SK-N-SH (cell line): ENCODE measurements around the gene SLC15A2. TPM values are rescaled to one million over a fixed set of nuclear protein-coding genes. Genes with fewer than 3 reads are reported as not detected.

Source experiments
- CTCF ChIA-PET: fragments of 300-600, 350-600 bp; formaldehyde crosslinking; extraction: SDS; loops from one replicate; lab custom pipeline; 2021; lab: Yijun Ruan, JAX
- POLR2A ChIA-PET: fragments of 350-600 bp; sonication (Branson Sonifier 250); formaldehyde crosslinking; extraction: SDS; loops from one replicate; lab custom pipeline; 2020; ENCODE audit warnings: antibody characterized with exemption, inconsistent platforms; lab: Yijun Ruan, JAX
- DNase-seq: peaks from one replicate; pipeline ENCODE4 v3.0.0; 2012
- H2AFZ ChIP-seq: fragments of 200-600 bp; sonication (generic); 2 replicates; pipeline ENCODE4 v1.8.1; 2016; ENCODE audit warnings: antibody characterized with exemption, mild to moderate bottlenecking, low read depth
- H3F3A ChIP-seq: fragments of 200-600 bp; sonication (generic); replicated peaks from 2 replicates; pipeline ENCODE3; 2016; ENCODE audit warnings: antibody characterized with exemption, mild to moderate bottlenecking; ENCODE audit not compliant: insufficient read depth
- H3K27ac ChIP-seq, 2 experiments: fragments of 200-500 bp in 1 of 2; fragments of 200-600 bp in 1 of 2; sonication (Bioruptor generic) in 1 of 2; sonication (generic), shearing (Covaris generic) in 1 of 2; 2 replicates each; pipeline versions ENCODE4 v1.5.1 to v1.6.1; 2014 to 2016; ENCODE audit warnings: low read depth in 2 of 2, inconsistent platforms in 1 of 2, low read length in 1 of 2, mild to moderate bottlenecking in 1 of 2, mixed read lengths in 1 of 2
- H3K27me3 ChIP-seq: fragments of 200-600 bp; sonication (generic), shearing (Covaris generic); 2 replicates; pipeline ENCODE4 v1.6.1; 2016; ENCODE audit warnings: mixed run types; ENCODE audit not compliant: insufficient read depth
- H3K36me3 ChIP-seq, 2 experiments: fragments of 200-500 bp in 1 of 2; fragments of 200-600 bp in 1 of 2; sonication (Bioruptor generic) in 1 of 2; sonication (generic) in 1 of 2; replicated peaks in 1 of 2; 2 replicates each; pipeline versions ENCODE3 to v1.5.1; 2014 to 2016; ENCODE audit warnings: low read length in 1 of 2, mild to moderate bottlenecking in 1 of 2; ENCODE audit not compliant: insufficient read depth in 2 of 2, control insufficient read depth in 1 of 2
- H3K4me1 ChIP-seq, 2 experiments: fragments of 200-500 bp in 1 of 2; fragments of 200-600 bp in 1 of 2; sonication (Bioruptor generic) in 1 of 2; sonication (generic), shearing (Covaris generic) in 1 of 2; 2 replicates each; pipeline versions ENCODE4 v1.5.1 to v1.6.1; 2014 to 2016; ENCODE audit warnings: low read depth in 1 of 2, low read length in 1 of 2, mixed run types in 1 of 2; ENCODE audit not compliant: insufficient read depth in 2 of 2, control insufficient read depth in 1 of 2
- H3K4me2 ChIP-seq: fragments of 200-600 bp; sonication (generic), shearing (Covaris generic); 2 replicates; pipeline ENCODE4 v1.6.1; 2017; ENCODE audit warnings: mixed run types
- H3K4me3 ChIP-seq, 2 experiments: fragments of 200-500 bp in 1 of 2; fragments of 200-600 bp in 1 of 2; sonication (Bioruptor generic) in 1 of 2; sonication (generic), shearing (Covaris generic) in 1 of 2; 2 replicates each; pipeline versions ENCODE4 v1.5.1 to v1.8.1; 2014 to 2016; ENCODE audit warnings: low read depth in 2 of 2, inconsistent platforms in 1 of 2, low read length in 1 of 2, mild to moderate bottlenecking in 1 of 2, mixed read lengths in 1 of 2, moderate library complexity in 1 of 2
- H3K79me2 ChIP-seq: fragments of 200-600 bp; sonication (generic); 2 replicates; pipeline ENCODE4 v1.8.1; 2017; ENCODE audit warnings: mild to moderate bottlenecking; ENCODE audit not compliant: insufficient read depth
- H3K9ac ChIP-seq: fragments of 200-600 bp; sonication (generic); 2 replicates; pipeline ENCODE4 v1.6.1; 2017; ENCODE audit warnings: mixed run types
- H3K9me2 ChIP-seq: fragments of 200-600 bp; sonication (generic); 2 replicates; pipeline ENCODE4 v1.6.1; 2017; ENCODE audit warnings: mixed run types
- H3K9me3 ChIP-seq: fragments of 200-600 bp; sonication (generic); 2 replicates; pipeline ENCODE4 v1.6.1; 2017; ENCODE audit warnings: mixed run types, mild to moderate bottlenecking, moderate library complexity
- H4K20me1 ChIP-seq: fragments of 200-600 bp; sonication (generic); 2 replicates; pipeline ENCODE4 v1.6.1; 2017; ENCODE audit warnings: mild to moderate bottlenecking, mixed run types; ENCODE audit not compliant: insufficient read depth
- CTCF ChIP-seq: fragments of 200-600 bp; sonication (generic); IDR thresholded peaks from 2 replicates; pipeline ENCODE4 v1.6.1; 2017; ENCODE audit warnings: antibody characterized with exemption, mild to moderate bottlenecking, moderate library complexity
- GABPA ChIP-seq: IDR thresholded peaks from 2 replicates; pipeline ENCODE4 v1.4.0; 2012; ENCODE audit warnings: low read depth, mild to moderate bottlenecking
- JUND ChIP-seq: IDR thresholded peaks from 2 replicates; pipeline ENCODE4 v1.4.0; 2012
- MAX ChIP-seq: IDR thresholded peaks from 2 replicates; pipeline ENCODE4 v1.4.0; 2012; ENCODE audit warnings: low read depth
- SIN3A ChIP-seq: IDR thresholded peaks from 2 replicates; pipeline ENCODE4 v1.6.1; 2012; ENCODE audit warnings: low read depth, mild to moderate bottlenecking, low read length, moderate library complexity, borderline replicate concordance
- TEAD4 ChIP-seq: IDR thresholded peaks from 2 replicates; pipeline ENCODE4 v1.4.0; 2012; ENCODE audit warnings: mild to moderate bottlenecking, borderline replicate concordance; ENCODE audit not compliant: insufficient read depth
- USF1 ChIP-seq: IDR thresholded peaks from 2 replicates; pipeline ENCODE4 v1.4.0; 2012; ENCODE audit warnings: low read depth, borderline replicate concordance
- WGBS: methylation state at CpG from one replicate; pipeline ENCODE4 v1.1.6; 2017; ENCODE audit warnings: low lambda C conversion rate; 5-methylcytosine and 5-hydroxymethylcytosine counted together
- polyA plus RNA-seq, 3 experiments: library from polyadenylated mRNA; depleted of rRNA; stranded (reverse); fragments of >200 nt; gene quantifications; 2 replicates each; pipeline ENCODE4 v1.2.3, GENCODE V29; 2012
- TF ChIP-seq, protein P1 (sequence below): fragments of 150-350 bp; IDR thresholded peaks from 2 replicates; pipeline ENCODE4 v1.6.1; 2016; ENCODE audit warnings: mild to moderate bottlenecking, low read depth, low read length
- TF ChIP-seq, protein P2 (sequence below): fragments of 150-350 bp; IDR thresholded peaks from 2 replicates; pipeline ENCODE4 v1.6.1; 2017; ENCODE audit warnings: antibody characterized with exemption, low read length, low read depth, borderline replicate concordance

The SLC15A2 gene
- polyA plus RNA-seq, 1 of the 3 experiments (the other 2 are of a cell fraction) = 0.10 TPM

- Histone ChIP-seq H3K36me3 (no peaks in the 10 kb centered on the region), H4K20me1 (no peaks in the 10 kb centered on the region), H2AFZ (no peak overlapping the region), H3K27ac (no peak overlapping the region), H3K4me3 (no peak overlapping the region), H3K4me1 (no peaks in the 10 kb centered on the region), H3K9ac (no peak overlapping the region), H3K9me2 (no peaks in the 10 kb centered on the region), H3K4me2 (no peak overlapping the region), H3K27me3 (no peaks in the 10 kb centered on the region), H3K79me2 (no peaks in the 10 kb centered on the region), H3F3A (no peaks in the 10 kb centered on the region), H3K9me3 (no peaks in the 10 kb centered on the region)
- POLR2A ChIA-PET = no interaction called here
- TF ChIP-seq, protein P1, sequence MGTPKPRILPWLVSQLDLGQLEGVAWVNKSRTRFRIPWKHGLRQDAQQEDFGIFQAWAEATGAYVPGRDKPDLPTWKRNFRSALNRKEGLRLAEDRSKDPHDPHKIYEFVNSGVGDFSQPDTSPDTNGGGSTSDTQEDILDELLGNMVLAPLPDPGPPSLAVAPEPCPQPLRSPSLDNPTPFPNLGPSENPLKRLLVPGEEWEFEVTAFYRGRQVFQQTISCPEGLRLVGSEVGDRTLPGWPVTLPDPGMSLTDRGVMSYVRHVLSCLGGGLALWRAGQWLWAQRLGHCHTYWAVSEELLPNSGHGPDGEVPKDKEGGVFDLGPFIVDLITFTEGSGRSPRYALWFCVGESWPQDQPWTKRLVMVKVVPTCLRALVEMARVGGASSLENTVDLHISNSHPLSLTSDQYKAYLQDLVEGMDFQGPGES = no peak
- TF ChIP-seq MAX (no peak), CTCF (peak; percentile 15; the same call in 1 of the 2 replicates), JUND (no peak)
- TF ChIP-seq, protein P2, sequence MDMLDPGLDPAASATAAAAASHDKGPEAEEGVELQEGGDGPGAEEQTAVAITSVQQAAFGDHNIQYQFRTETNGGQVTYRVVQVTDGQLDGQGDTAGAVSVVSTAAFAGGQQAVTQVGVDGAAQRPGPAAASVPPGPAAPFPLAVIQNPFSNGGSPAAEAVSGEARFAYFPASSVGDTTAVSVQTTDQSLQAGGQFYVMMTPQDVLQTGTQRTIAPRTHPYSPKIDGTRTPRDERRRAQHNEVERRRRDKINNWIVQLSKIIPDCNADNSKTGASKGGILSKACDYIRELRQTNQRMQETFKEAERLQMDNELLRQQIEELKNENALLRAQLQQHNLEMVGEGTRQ = no peak
- CTCF ChIA-PET = interaction anchor here (1.6 kb wide), 1 partner anchor 20 kb away, joined by 6 read pairs; no protein-coding TSS in a partner anchor
- WGBS = 30% methylated on average over 1 of the region's 1 CpG
- no peak for DNase-seq
These were observed 81.6 kb downstream of the SLC15A2 start for GRCh38 chr3:121975702-121976302.

GRCh38 chr3:121976727-121977126 is 82.5 kb downstream of the SLC15A2 start:
- no peak for TF ChIP-seq GABPA
- TF ChIP-seq USF1 = no peak
- no peak for TF ChIP-seq TEAD4
- no peak for TF ChIP-seq SIN3A
- Histone ChIP-seq H3K79me2 (no peaks in the 10 kb centered on the region), H2AFZ (no peak overlapping the region), H3K4me1 (no peaks in the 10 kb centered on the region), H3F3A (no peaks in the 10 kb centered on the region), H3K4me2 (no peak overlapping the region), H3K27me3 (no peaks in the 10 kb centered on the region), H3K4me3 (no peak overlapping the region), H4K20me1 (no peaks in the 10 kb centered on the region), H3K9me2 (no peaks in the 10 kb centered on the region), H3K27ac (no peak overlapping the region), H3K9ac (no peak overlapping the region), H3K9me3 (no peaks in the 10 kb centered on the region), H3K36me3 (no peaks in the 10 kb centered on the region)
- WGBS = 5% methylated on average over 1 of the region's 1 CpG
- DNase-seq = no peak
- CTCF ChIA-PET = no interaction called here
- POLR2A ChIA-PET = no interaction called here
